Neural cell (in vitro differentiated cells): ENCODE results near the gene TCFL5. TPM values are rescaled to one million over a fixed set of nuclear protein-coding genes. Genes with fewer than 3 reads are reported as not detected.

ENCODE experiments used
- H2AFZ ChIP-seq: fragments of 200-600, 300-800 bp; sonication (generic), shearing (Covaris generic); 2 replicates; pipeline ENCODE4 v1.6.0; 2014; ENCODE audit warnings: low read depth, mild to moderate bottlenecking, antibody characterized with exemption, low read length, moderate library complexity
- H3F3A ChIP-seq: fragments of 200-600 bp; shearing (Covaris generic); 2 replicates; pipeline ENCODE4 v1.6.1; 2016; ENCODE audit warnings: mild to moderate bottlenecking, moderate library complexity, mixed read lengths, antibody characterized with exemption, low read length; ENCODE audit not compliant: insufficient read depth, poor library complexity, severe bottlenecking
- H3K27ac ChIP-seq: fragments of 200-600, 300-800 bp; sonication (generic), shearing (Covaris generic); 2 replicates; pipeline ENCODE4 v1.5.1; 2014; ENCODE audit warnings: mild to moderate bottlenecking, low read length, moderate library complexity
- H3K27me3 ChIP-seq: fragments of 300-800, 200-600 bp; sonication (generic), shearing (Covaris generic); 2 replicates; pipeline ENCODE4 v1.6.0; 2014; ENCODE audit warnings: mild to moderate bottlenecking, low read depth, low read length, moderate library complexity; ENCODE audit not compliant: insufficient read depth
- H3K36me3 ChIP-seq: fragments of 300-800, 200-600 bp; sonication (generic), shearing (Covaris generic); 2 replicates; pipeline ENCODE4 v1.5.1; 2014; ENCODE audit warnings: mild to moderate bottlenecking, antibody characterized with exemption, low read length, moderate library complexity; ENCODE audit not compliant: insufficient read depth
- H3K4me2 ChIP-seq: fragments of 300-800, 200-600 bp; sonication (generic), shearing (Covaris generic); 2 replicates; pipeline ENCODE4 v1.6.0; 2014; ENCODE audit warnings: mild to moderate bottlenecking, low read length
- H3K4me3 ChIP-seq: fragments of 300-800, 200-600 bp; sonication (generic), shearing (Covaris generic); 2 replicates; pipeline ENCODE4 v1.5.1; 2014; ENCODE audit warnings: mild to moderate bottlenecking, low read length, moderate library complexity
- H3K79me2 ChIP-seq: fragments of 200-600 bp; shearing (Covaris generic); replicated peaks from 2 replicates; pipeline ENCODE4 v1.6.0; 2014; ENCODE audit warnings: mild to moderate bottlenecking, low read length, moderate library complexity; ENCODE audit not compliant: insufficient read depth
- H3K9ac ChIP-seq: fragments of 300-800, 200-600 bp; sonication (generic), shearing (Covaris generic); 2 replicates; pipeline ENCODE4 v1.6.1; 2016; ENCODE audit warnings: mild to moderate bottlenecking, low read length, mixed read lengths
- H3K9me2 ChIP-seq: fragments of 200-600 bp; shearing (Covaris generic); 2 replicates; pipeline ENCODE4 v1.6.1; 2016; ENCODE audit warnings: mild to moderate bottlenecking, low read length, mixed read lengths; ENCODE audit not compliant: insufficient read depth
- H3K9me3 ChIP-seq: fragments of 200-600, 300-800 bp; sonication (generic), shearing (Covaris generic); 2 replicates; pipeline ENCODE4 v1.6.1; 2016; ENCODE audit warnings: mild to moderate bottlenecking, mixed run types, low read length, moderate library complexity, mixed read lengths
- H4K20me1 ChIP-seq: fragments of 200-600 bp; shearing (Covaris generic); 2 replicates; pipeline ENCODE4 v1.6.1; 2016; ENCODE audit warnings: mild to moderate bottlenecking, mixed run types; ENCODE audit not compliant: insufficient read depth
- CTCF ChIP-seq: fragments of 450-650 bp; IDR thresholded peaks from 2 replicates; pipeline ENCODE4 v1.5.1; 2014; ENCODE audit warnings: antibody characterized with exemption, mild to moderate bottlenecking, moderate library complexity; ENCODE audit not compliant: poor library complexity, severe bottlenecking
- EP300 ChIP-seq: fragments of 450-650 bp; conservative IDR thresholded peaks from 2 replicates; pipeline ENCODE4 v1.6.1; 2014; ENCODE audit warnings: antibody characterized with exemption, mild to moderate bottlenecking, moderate library complexity; ENCODE audit not compliant: poor library complexity, severe bottlenecking
- EZH2 ChIP-seq: fragments of 200-600, 300-800 bp; shearing (Covaris generic), sonication (generic); IDR thresholded peaks from 2 replicates; pipeline ENCODE4 v1.6.1; 2014; ENCODE audit warnings: antibody characterized with exemption, low read length, borderline replicate concordance, mild to moderate bottlenecking; ENCODE audit not compliant: insufficient read depth, poor library complexity, severe bottlenecking
- MXI1 ChIP-seq: fragments of 450-650 bp; conservative IDR thresholded peaks from 2 replicates; pipeline ENCODE4 v1.6.1; 2014; ENCODE audit warnings: antibody characterized with exemption, mild to moderate bottlenecking; ENCODE audit not compliant: poor library complexity, severe bottlenecking
- POLR2AphosphoS5 ChIP-seq: IDR thresholded peaks from 2 replicates; pipeline ENCODE4 v1.6.1; 2012
- RAD21 ChIP-seq: fragments of 450-650 bp; conservative IDR thresholded peaks from 2 replicates; pipeline ENCODE4 v1.6.1; 2014; ENCODE audit warnings: antibody characterized with exemption, mild to moderate bottlenecking, moderate library complexity
- REST ChIP-seq: IDR thresholded peaks from 2 replicates; pipeline ENCODE4 v1.6.1; 2012; ENCODE audit warnings: borderline replicate concordance
- SMC3 ChIP-seq: fragments of 450-650 bp; conservative IDR thresholded peaks from 2 replicates; pipeline ENCODE4 v1.6.1; 2014; ENCODE audit warnings: antibody characterized with exemption, mild to moderate bottlenecking, moderate library complexity; ENCODE audit not compliant: poor library complexity
- TAF1 ChIP-seq: IDR thresholded peaks from 2 replicates; pipeline ENCODE4 v1.6.1; 2012; ENCODE audit warnings: low read depth
- polyA plus RNA-seq: library from polyadenylated mRNA; depleted of rRNA; stranded (reverse); fragments of >200 nt; gene quantifications from 2 replicates; pipeline ENCODE4 v1.2.3, GENCODE V29; 2014

TCFL5 gene
- polyA plus RNA-seq, 1 donor from 2014 or later = 9.8 TPM

GRCh38 chr20:62858058-62858830 is 3.4 kb downstream of the TCFL5 start:
- Histone ChIP-seq H3K4me2 (no peak overlapping the region), H3K4me3 (no peak overlapping the region), H3K27ac (no peak overlapping the region), H3K36me3 (no peaks in the 10 kb centered on the region), H4K20me1 (no peaks in the 10 kb centered on the region), H3K79me2 (no peaks in the 10 kb centered on the region), H2AFZ (no peak overlapping the region), H3F3A (no peaks in the 10 kb centered on the region), H3K9me2 (no peaks in the 10 kb centered on the region), H3K9me3 (no peaks in the 10 kb centered on the region), H3K9ac (no peak overlapping the region), H3K27me3 (peaks cover 10% of the 10 kb centered on the region)
- no peak for TF ChIP-seq TAF1
- no peak for TF ChIP-seq SMC3
- no peak for TF ChIP-seq CTCF
- no peak for TF ChIP-seq POLR2AphosphoS5
- no peak for TF ChIP-seq MXI1
- TF ChIP-seq RAD21 = no peak
- no peak for TF ChIP-seq EZH2
- TF ChIP-seq EP300 = no peak
- no peak for TF ChIP-seq REST

- no peaks in the 10 kb centered on the region for H3K79me2 ChIP-seq
- no peak overlapping the region for H3K9ac ChIP-seq
- H3K27ac ChIP-seq = no peak overlapping the region
- H2AFZ ChIP-seq = no peak overlapping the region
- H3K4me2 ChIP-seq = no peak overlapping the region
- no peaks in the 10 kb centered on the region for H3K36me3 ChIP-seq
- H3K4me3 ChIP-seq = no peak overlapping the region
- TF ChIP-seq EZH2 (no peak), CTCF (no peak), EP300 (no peak), MXI1 (no peak), REST (no peak), POLR2AphosphoS5 (no peak), RAD21 (no peak)
- H3K27me3 ChIP-seq = peaks cover 10% of the 10 kb centered on the region
- no peaks in the 10 kb centered on the region for H3F3A ChIP-seq
- no peaks in the 10 kb centered on the region for H4K20me1 ChIP-seq
- H3K9me2 ChIP-seq = no peaks in the 10 kb centered on the region
- H3K9me3 ChIP-seq = no peaks in the 10 kb centered on the region
These were observed 4.5 kb downstream of the TCFL5 start for GRCh38 chr20:62856931-62857619.
